Cardiac fibroblast (primary cell): ENCODE data around the gene ADGRL2.

Source experiments
- DNase-seq, 2 donors: peaks; one replicate each; pipeline versions ENCODE4 v3.0.0 to v3.0.0-alpha.2; 2010; ENCODE audit warnings: low read depth in 2 of 2
- H3K4me3 ChIP-seq, 2 donors: replicated peaks in 1 of 2; 1 replicate in 1 of 2; 2 replicates in 1 of 2; pipeline ENCODE4 v1.5.1; 2011; ENCODE audit warnings: low read depth in 2 of 2, low read length in 2 of 2, mild to moderate bottlenecking in 2 of 2, moderate library complexity in 1 of 2
- TF ChIP-seq, protein P1 (sequence below): IDR thresholded peaks from one replicate; pipeline ENCODE4 v1.5.1; 2011; ENCODE audit warnings: low read depth, mild to moderate bottlenecking, low read length, inconsistent platforms

The ADGRL2 gene

DNA sequence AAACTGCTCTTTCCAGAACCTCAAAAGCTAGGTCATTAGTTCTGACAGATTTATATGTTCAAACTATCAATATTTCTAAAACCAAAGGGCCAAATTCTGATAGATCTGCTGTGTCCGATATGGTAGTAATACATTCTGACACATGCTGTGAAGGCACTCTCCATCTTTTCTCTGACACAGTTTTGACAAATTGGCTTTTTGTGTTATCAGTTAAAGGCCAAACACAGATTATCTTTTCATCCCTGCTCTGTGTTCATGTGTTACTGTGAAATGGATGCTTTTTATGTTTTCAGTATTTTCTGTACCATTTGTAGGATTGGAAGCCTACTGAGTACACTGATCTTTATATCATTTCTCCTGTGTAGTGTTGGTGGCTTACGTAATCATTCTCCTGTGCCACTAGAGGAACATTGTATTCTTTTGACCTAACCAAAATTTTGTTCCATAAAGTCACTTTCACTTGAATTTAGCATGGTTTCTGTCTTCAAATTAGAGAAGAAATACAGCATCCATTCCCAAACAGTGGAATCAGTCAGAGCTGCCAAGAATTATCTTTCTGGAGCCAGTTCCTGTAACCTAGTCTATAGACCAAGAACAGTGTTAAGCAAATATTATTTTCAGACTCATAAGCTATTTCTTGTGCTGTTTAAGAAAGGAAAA, 137.2 kb downstream of the ADGRL2 start:
- TF ChIP-seq, protein P1, sequence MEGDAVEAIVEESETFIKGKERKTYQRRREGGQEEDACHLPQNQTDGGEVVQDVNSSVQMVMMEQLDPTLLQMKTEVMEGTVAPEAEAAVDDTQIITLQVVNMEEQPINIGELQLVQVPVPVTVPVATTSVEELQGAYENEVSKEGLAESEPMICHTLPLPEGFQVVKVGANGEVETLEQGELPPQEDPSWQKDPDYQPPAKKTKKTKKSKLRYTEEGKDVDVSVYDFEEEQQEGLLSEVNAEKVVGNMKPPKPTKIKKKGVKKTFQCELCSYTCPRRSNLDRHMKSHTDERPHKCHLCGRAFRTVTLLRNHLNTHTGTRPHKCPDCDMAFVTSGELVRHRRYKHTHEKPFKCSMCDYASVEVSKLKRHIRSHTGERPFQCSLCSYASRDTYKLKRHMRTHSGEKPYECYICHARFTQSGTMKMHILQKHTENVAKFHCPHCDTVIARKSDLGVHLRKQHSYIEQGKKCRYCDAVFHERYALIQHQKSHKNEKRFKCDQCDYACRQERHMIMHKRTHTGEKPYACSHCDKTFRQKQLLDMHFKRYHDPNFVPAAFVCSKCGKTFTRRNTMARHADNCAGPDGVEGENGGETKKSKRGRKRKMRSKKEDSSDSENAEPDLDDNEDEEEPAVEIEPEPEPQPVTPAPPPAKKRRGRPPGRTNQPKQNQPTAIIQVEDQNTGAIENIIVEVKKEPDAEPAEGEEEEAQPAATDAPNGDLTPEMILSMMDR = no peak
- no peak overlapping the region for H3K4me3 ChIP-seq
- DNase-seq = peak; percentile 13 to 49

DNA sequence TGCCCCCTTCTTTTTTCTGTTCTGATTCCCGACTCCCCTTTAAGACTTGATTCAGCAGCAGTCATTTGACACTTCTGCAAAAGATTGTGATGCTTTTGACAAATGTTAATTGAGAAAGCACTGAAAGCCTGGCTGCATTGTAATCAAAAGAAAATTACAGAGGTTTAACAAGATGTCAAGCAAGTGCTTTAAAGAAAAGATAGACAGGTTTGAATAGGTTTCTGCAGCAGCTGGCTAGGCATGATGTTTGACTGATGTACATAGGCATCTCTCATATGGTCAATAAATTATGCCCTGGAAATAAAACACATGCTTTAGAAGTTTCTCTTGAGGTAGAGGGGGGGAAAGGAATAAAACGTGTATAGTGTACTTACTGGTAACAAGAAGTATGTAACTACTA, 147.8 kb downstream of the ADGRL2 start:
- no peak for DNase-seq

DNA sequence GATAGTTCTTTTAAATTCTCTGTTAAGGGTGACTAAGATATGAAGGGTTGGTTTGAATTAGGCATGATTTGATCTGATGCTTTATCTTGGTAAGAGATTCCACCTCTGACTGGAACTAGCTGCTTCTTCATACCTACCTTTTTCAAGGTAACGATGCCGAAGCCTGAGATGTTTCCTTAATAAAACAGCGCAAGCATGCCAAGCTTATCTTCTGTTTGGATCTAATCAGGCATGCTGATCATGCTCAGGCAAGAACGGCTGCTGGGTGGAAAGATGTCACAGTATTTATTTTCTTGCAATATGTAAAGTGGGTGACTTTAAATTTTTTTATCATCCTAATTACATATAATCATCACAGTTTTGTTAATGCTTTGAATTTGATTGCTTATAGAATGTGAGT, 148.7 kb downstream of the ADGRL2 start:
- TF ChIP-seq, protein P1 = no peak
- no peak for DNase-seq
- no peak overlapping the region for H3K4me3 ChIP-seq

More for the DNA sequence above, 147.8 kb downstream of the ADGRL2 start:
- TF ChIP-seq, protein P1 = no peak
- no peak overlapping the region for H3K4me3 ChIP-seq

DNA sequence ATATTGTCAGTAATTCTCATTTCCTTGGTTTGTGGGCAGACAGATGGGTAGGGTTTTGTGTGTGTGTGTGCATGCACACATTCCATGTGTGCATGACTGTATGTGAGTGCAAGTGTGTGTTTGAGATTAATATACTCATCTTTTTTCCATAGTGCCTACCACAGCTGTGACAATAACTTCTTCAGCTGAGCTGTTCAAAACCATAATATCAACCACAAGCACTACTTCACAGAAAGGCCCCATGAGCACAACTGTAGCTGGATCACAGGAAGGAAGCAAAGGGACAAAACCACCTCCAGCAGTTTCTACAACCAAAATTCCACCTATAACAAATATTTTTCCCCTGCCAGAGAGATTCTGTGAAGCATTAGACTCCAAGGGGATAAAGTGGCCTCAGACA, 149.3 kb downstream of the ADGRL2 start:
- no peak for DNase-seq
- no peak overlapping the region for H3K4me3 ChIP-seq
- TF ChIP-seq, protein P1 = no peak

DNA sequence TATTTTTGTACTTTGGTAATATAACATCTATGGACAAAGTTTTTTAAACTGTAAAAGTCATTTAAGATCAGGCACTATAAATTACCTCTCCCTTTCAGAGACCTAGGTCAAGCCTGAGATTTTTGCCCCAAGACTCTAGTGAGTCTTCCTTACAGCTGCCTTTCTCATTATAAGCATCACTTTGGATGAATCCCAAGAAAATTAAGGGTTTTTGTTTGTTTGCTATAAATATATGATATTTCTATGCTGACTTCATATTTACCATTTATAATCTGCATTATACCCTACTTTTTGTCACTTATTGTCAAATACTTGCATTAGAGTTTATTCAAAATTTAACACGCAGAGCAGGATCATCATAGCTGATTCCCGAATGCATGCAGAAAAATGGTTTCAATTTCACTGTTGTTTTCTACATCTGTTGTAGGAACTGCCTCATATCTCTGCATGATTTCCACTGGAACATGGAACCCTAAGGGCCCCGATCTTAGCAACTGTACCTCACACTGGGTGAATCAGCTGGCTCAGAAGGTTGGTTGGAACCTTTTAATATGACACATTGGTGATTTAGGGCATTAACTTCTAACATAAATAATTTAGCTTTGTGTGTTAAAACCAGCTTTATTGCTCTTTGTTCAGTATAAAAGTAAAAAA, 150.0 kb downstream of the ADGRL2 start:
- DNase-seq = peak in 1 of 2 donors; percentile 7
- TF ChIP-seq, protein P1 = no peak
- H3K4me3 ChIP-seq = no peak overlapping the region

DNA sequence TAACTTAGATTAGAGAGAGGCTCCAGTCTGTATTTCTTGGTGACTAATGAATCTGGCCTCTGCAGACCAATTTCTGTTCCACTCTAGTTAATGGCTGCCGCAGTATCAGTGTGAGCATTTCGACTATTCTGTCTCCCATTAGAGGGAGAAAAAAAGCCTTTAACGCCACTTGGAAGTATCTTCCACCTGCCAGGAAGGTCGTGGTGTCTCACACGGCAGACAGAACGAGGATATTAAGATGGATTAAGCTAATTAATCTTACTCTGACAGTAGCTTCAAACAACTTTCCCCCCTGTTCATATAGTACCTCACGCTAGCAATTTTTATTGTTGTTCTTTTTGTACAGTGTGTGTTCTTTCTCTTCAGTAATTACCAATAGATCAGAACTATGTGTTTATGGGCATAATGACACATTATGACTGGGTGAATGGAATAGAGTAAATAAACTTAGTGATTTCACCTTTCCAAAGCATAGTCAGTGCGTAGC, 153.8 kb downstream of the ADGRL2 start:
- H3K4me3 ChIP-seq = no peak overlapping the region
- TF ChIP-seq, protein P1 = no peak
- DNase-seq = no peak
